ENCODE measurements around the gene CERK. TPM values are rescaled to one million over a fixed set of nuclear protein-coding genes. Genes with fewer than 3 reads are reported as not detected.

Gene CERK
- total and polyA plus RNA-seq, 2 of the 13 experiments (the other 11 are each of a cell fraction or from before 2014, with no cell fraction given) = 40.3 to 41.9 TPM

DNA sequence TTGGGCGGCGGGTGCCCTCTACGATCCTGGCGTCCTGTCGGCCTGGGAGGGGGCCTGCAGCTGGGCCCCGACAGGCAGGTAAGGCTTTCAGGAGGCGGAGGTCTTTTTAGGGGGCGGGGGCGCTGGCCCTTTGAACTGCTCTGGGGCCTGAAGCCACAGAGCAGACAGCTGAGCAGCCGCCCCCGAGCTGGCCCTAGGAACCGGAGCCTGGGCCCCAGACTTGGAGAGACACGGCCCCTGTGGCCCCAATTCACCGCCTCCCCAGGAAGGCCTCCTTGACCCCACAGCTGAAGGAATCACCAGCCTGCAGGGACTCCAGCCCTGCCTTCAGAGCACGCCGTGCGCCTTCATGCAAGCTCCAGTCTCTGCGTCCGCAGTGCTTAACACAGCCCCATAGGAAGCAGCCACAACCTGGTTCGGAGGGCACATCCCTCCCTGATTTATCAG lies 618 bp upstream of the CERK start (continued):
- TF ChIP-seq ZNF460 (CRISPR knock-in tag; IDR thresholded peaks at IDR 0.05; ENCODE audit: borderline replicate concordance) = no peak
- TF ChIP-seq, protein P1, sequence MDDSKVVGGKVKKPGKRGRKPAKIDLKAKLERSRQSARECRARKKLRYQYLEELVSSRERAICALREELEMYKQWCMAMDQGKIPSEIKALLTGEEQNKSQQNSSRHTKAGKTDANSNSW (CRISPR knock-in tag; IDR thresholded peaks at IDR 0.05; ENCODE audit: borderline replicate concordance) = no peak
- TF ChIP-seq PRPF4 (IDR thresholded peaks at IDR 0.05; ENCODE audit: low read depth, low read length, poor library complexity, severe bottlenecking) = no peak
- no peak for TF ChIP-seq SATB2 (CRISPR knock-in tag; IDR thresholded peaks at IDR 0.05)
- TF ChIP-seq, protein P2, sequence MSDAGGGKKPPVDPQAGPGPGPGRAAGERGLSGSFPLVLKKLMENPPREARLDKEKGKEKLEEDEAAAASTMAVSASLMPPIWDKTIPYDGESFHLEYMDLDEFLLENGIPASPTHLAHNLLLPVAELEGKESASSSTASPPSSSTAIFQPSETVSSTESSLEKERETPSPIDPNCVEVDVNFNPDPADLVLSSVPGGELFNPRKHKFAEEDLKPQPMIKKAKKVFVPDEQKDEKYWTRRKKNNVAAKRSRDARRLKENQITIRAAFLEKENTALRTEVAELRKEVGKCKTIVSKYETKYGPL (CRISPR knock-in tag; IDR thresholded peaks at IDR 0.05) = no peak
- TF ChIP-seq MTF2 (CRISPR knock-in tag; IDR thresholded peaks at IDR 0.05; ENCODE audit: borderline replicate concordance) = no peak
- TF ChIP-seq ZNF383 (CRISPR knock-in tag; IDR thresholded peaks at IDR 0.05; ENCODE audit: borderline replicate concordance) = no peak
- TF ChIP-seq ZNF431 (CRISPR knock-in tag; IDR thresholded peaks at IDR 0.05; ENCODE audit: borderline replicate concordance, low read depth) = no peak
- TF ChIP-seq SMAD3 (CRISPR knock-in tag; IDR thresholded peaks at IDR 0.05) = peak; percentile 31; the same call in 1 of the 2 replicates
- no peak for TF ChIP-seq PCBP2 (optimal IDR thresholded peaks at IDR 0.05; ENCODE audit: low read depth, low read length, poor library complexity, severe bottlenecking)
- TF ChIP-seq, protein P3, sequence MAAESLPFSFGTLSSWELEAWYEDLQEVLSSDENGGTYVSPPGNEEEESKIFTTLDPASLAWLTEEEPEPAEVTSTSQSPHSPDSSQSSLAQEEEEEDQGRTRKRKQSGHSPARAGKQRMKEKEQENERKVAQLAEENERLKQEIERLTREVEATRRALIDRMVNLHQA (CRISPR knock-in tag; IDR thresholded peaks at IDR 0.05) = no peak
- TF ChIP-seq RFX3 (CRISPR knock-in tag; IDR thresholded peaks at IDR 0.05) = no peak
- TF ChIP-seq NFE2L1 (CRISPR knock-in tag; IDR thresholded peaks at IDR 0.05; ENCODE audit: borderline replicate concordance) = no peak
- TF ChIP-seq NFE2 (CRISPR knock-in tag; IDR thresholded peaks at IDR 0.05) = no peak
- no peak for TF ChIP-seq ATF1 (CRISPR knock-in tag; IDR thresholded peaks at IDR 0.05)
- 0 out of 2 replicates have a peak, but pooled peaks have one; percentile 38 for TF ChIP-seq ZNF264 (CRISPR knock-in tag; IDR thresholded peaks at IDR 0.05)
- TF ChIP-seq, protein P4, sequence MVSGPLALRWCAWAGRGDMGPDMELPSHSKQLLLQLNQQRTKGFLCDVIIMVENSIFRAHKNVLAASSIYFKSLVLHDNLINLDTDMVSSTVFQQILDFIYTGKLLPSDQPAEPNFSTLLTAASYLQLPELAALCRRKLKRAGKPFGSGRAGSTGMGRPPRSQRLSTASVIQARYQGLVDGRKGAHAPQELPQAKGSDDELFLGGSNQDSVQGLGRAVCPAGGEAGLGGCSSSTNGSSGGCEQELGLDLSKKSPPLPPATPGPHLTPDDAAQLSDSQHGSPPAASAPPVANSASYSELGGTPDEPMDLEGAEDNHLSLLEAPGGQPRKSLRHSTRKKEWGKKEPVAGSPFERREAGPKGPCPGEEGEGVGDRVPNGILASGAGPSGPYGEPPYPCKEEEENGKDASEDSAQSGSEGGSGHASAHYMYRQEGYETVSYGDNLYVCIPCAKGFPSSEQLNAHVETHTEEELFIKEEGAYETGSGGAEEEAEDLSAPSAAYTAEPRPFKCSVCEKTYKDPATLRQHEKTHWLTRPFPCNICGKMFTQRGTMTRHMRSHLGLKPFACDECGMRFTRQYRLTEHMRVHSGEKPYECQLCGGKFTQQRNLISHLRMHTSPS (CRISPR knock-in tag; IDR thresholded peaks at IDR 0.05; ENCODE audit: low read depth) = no peak
- no peak for TF ChIP-seq ZMYM4 (CRISPR knock-in tag; IDR thresholded peaks at IDR 0.05)
- TF ChIP-seq ZNF253 (CRISPR knock-in tag; IDR thresholded peaks at IDR 0.05; ENCODE audit: borderline replicate concordance) = no peak
- TF ChIP-seq ASH2L (IDR thresholded peaks at IDR 0.05; ENCODE audit: insufficient read length, low read depth, low read length) = peak; percentile 42
- TF ChIP-seq, protein P5, sequence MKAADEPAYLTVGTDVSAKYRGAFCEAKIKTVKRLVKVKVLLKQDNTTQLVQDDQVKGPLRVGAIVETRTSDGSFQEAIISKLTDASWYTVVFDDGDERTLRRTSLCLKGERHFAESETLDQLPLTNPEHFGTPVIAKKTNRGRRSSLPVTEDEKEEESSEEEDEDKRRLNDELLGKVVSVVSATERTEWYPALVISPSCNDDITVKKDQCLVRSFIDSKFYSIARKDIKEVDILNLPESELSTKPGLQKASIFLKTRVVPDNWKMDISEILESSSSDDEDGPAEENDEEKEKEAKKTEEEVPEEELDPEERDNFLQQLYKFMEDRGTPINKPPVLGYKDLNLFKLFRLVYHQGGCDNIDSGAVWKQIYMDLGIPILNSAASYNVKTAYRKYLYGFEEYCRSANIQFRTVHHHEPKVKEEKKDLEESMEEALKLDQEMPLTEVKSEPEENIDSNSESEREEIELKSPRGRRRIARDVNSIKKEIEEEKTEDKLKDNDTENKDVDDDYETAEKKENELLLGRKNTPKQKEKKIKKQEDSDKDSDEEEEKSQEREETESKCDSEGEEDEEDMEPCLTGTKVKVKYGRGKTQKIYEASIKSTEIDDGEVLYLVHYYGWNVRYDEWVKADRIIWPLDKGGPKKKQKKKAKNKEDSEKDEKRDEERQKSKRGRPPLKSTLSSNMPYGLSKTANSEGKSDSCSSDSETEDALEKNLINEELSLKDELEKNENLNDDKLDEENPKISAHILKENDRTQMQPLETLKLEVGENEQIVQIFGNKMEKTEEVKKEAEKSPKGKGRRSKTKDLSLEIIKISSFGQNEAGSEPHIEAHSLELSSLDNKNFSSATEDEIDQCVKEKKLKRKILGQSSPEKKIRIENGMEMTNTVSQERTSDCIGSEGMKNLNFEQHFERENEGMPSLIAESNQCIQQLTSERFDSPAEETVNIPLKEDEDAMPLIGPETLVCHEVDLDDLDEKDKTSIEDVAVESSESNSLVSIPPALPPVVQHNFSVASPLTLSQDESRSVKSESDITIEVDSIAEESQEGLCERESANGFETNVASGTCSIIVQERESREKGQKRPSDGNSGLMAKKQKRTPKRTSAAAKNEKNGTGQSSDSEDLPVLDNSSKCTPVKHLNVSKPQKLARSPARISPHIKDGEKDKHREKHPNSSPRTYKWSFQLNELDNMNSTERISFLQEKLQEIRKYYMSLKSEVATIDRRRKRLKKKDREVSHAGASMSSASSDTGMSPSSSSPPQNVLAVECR (CRISPR knock-in tag; IDR thresholded peaks at IDR 0.05; ENCODE audit: borderline replicate concordance) = peak; percentile 71; the same call in 1 of the 2 replicates
- no peak for TF ChIP-seq HNF4A (CRISPR knock-in tag; IDR thresholded peaks at IDR 0.05)

Data from HepG2 (cell line).